Endodermal cell (in vitro differentiated cells): ENCODE data around the gene CDC14A. TPM values are rescaled to one million over a fixed set of nuclear protein-coding genes. Genes with fewer than 3 reads are reported as not detected.

Experiments used
- DNase-seq: peaks from one replicate; pipeline ENCODE4 v3.0.0-alpha.2; 2017
- H3K27ac ChIP-seq: 2 replicates; pipeline ENCODE4 v1.5.1; 2013; ENCODE audit warnings: mild to moderate bottlenecking, low read depth, low read length, moderate library complexity
- H3K27me3 ChIP-seq: 2 replicates; pipeline ENCODE4 v1.6.1; 2013; ENCODE audit warnings: mild to moderate bottlenecking, low read length, moderate library complexity; ENCODE audit not compliant: insufficient read depth, control insufficient read depth, poor library complexity, severe bottlenecking
- H3K36me3 ChIP-seq: 2 replicates; pipeline ENCODE4 v1.7.0; 2013; ENCODE audit warnings: mild to moderate bottlenecking, low read length, moderate library complexity; ENCODE audit not compliant: control insufficient read depth, insufficient read depth
- H3K4me1 ChIP-seq: one replicate; pipeline ENCODE4 v1.7.0; 2013; ENCODE audit warnings: low read length; ENCODE audit not compliant: control insufficient read depth, insufficient read depth
- H3K4me3 ChIP-seq: 2 replicates; pipeline ENCODE4 v1.5.1; 2013; ENCODE audit warnings: mild to moderate bottlenecking, low read length, moderate library complexity
- H3K9ac ChIP-seq: 2 replicates; pipeline ENCODE4 v1.6.1; 2013; ENCODE audit warnings: mild to moderate bottlenecking, low read length, moderate library complexity; ENCODE audit not compliant: poor library complexity, severe bottlenecking; ENCODE audit errors: extremely low read depth
- H3K9me3 ChIP-seq: 2 replicates; pipeline ENCODE4 v1.6.1; 2013; ENCODE audit warnings: mild to moderate bottlenecking, low read length, moderate library complexity; ENCODE audit not compliant: control insufficient read depth
- H3K27ac Mint-ChIP-seq: 2 replicates; pipeline ENCODE4 v1.8.0; 2020; ENCODE audit warnings: mixed read lengths
- H3K27me3 Mint-ChIP-seq: 2 replicates; pipeline ENCODE4 v1.8.0; 2021; ENCODE audit warnings: mild to moderate bottlenecking, mixed read lengths; ENCODE audit not compliant: insufficient read depth
- H3K36me3 Mint-ChIP-seq: 2 replicates; pipeline ENCODE4 v1.8.0; 2020; ENCODE audit warnings: low read depth, mixed read lengths
- H3K4me1 Mint-ChIP-seq: 2 replicates; pipeline ENCODE4 v1.8.0; 2020; ENCODE audit warnings: mixed read lengths
- H3K4me3 Mint-ChIP-seq: 2 replicates; pipeline ENCODE4 v1.8.0; 2020; ENCODE audit warnings: mild to moderate bottlenecking, moderate library complexity, mixed read lengths
- H3K9me3 Mint-ChIP-seq: 2 replicates; pipeline ENCODE4 v1.8.0; 2020; ENCODE audit warnings: mild to moderate bottlenecking, mixed read lengths
- WGBS, 2 experiments: methylation state at CpG; one replicate each; pipeline versions ENCODE4 v1.1.5 to v1.1.7; 2013; ENCODE audit warnings: missing lambda C conversion rate in 2 of 2, mixed read lengths in 1 of 2; ENCODE audit not compliant: insufficient coverage in 1 of 2, insufficient read length in 1 of 2; 5-methylcytosine and 5-hydroxymethylcytosine counted together
- total RNA-seq, 2 donors: library from RNA; stranded (reverse); fragmentation: NEBNext Ultra II Directional in 1 of 2; extraction: Animal tissue kit (Norgen Biotek cat#: 25700) in 1 of 2; gene quantifications; 2 replicates in 1 of 2; 3 replicates in 1 of 2; pipeline ENCODE4 v1.2.1, GENCODE V29; 2021
- TF ChIP-seq, protein P1 (sequence below): fragments of 200-600 bp; sonication (generic); conservative IDR thresholded peaks from 2 replicates; pipeline ENCODE4 v1.5.0; 2021; ENCODE audit warnings: antibody characterized with exemption, mild to moderate bottlenecking

The CDC14A gene
- total RNA-seq, 2 donors from 2014 or later = 14.5 to 17.6 TPM

DNA sequence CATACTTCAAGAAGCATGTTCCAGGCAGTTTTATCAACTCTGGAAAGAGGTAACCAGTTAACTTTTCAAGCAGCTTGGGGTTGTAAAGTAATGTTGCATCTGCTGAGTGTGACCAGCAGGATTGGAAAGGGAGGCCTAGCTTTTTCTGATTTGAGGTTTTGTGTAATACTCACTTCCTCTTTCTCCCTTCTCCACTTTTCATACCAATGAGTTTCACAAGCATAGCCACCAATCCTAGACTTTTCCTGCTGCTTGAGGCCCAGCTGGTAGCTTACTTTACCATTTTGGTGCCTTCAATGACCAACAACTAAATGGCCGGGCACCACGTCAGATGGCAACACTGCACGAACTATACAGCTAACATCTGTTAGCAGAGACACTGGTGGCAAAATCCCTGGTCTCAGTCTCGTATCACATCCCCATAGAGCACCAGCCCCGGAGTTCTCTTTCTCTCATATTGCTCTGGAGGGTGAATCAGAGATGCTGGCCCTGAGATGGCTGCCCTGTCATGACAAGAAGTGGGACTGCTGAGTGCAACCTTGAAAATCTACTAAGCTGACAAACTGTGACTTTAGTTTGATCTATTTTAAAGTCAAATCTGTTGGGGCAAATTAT is 170.8 kb downstream of the CDC14A start:
- 95 to 98% methylated on average over 5 of the region's 5 CpGs for WGBS, 2 experiments
- H3K27ac Mint-ChIP-seq = no peak overlapping the region
- H3K27ac ChIP-seq = no peak overlapping the region

GRCh38 chr1:100524355-100524754 is 172.0 kb downstream of the CDC14A start:
- Histone ChIP-seq H3K9ac (no peak overlapping the region), H3K4me1 (no peaks in the 10 kb centered on the region), H3K36me3 (peaks cover 5% of the 10 kb centered on the region), H3K27ac (no peak overlapping the region), H3K4me3 (no peak overlapping the region), H3K27me3 (no peaks in the 10 kb centered on the region), H3K9me3 (no peaks in the 10 kb centered on the region)
- 91 to 100% methylated on average over 1 to 4 of the region's 4 CpGs for WGBS, 2 experiments
- Mint-ChIP-seq H3K27ac (no peak overlapping the region), H3K9me3 (no peaks in the 10 kb centered on the region), H3K27me3 (peaks cover 3% of the 10 kb centered on the region), H3K36me3 (no peaks in the 10 kb centered on the region), H3K4me3 (no peak overlapping the region), H3K4me1 (no peaks in the 10 kb centered on the region)
- TF ChIP-seq, protein P1, sequence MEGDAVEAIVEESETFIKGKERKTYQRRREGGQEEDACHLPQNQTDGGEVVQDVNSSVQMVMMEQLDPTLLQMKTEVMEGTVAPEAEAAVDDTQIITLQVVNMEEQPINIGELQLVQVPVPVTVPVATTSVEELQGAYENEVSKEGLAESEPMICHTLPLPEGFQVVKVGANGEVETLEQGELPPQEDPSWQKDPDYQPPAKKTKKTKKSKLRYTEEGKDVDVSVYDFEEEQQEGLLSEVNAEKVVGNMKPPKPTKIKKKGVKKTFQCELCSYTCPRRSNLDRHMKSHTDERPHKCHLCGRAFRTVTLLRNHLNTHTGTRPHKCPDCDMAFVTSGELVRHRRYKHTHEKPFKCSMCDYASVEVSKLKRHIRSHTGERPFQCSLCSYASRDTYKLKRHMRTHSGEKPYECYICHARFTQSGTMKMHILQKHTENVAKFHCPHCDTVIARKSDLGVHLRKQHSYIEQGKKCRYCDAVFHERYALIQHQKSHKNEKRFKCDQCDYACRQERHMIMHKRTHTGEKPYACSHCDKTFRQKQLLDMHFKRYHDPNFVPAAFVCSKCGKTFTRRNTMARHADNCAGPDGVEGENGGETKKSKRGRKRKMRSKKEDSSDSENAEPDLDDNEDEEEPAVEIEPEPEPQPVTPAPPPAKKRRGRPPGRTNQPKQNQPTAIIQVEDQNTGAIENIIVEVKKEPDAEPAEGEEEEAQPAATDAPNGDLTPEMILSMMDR = no peak
- no peak for DNase-seq

More for the DNA sequence above, 170.8 kb downstream of the CDC14A start:
- H3K4me1 ChIP-seq = no peaks in the 10 kb centered on the region
- DNase-seq = no peak
- Mint-ChIP-seq H3K4me3 (no peak overlapping the region), H3K9me3 (no peaks in the 10 kb centered on the region), H3K27me3 (peaks cover 3% of the 10 kb centered on the region), H3K4me1 (peaks cover 6% of the 10 kb centered on the region), H3K36me3 (no peaks in the 10 kb centered on the region)
- H3K36me3 ChIP-seq = peaks cover 5% of the 10 kb centered on the region
- H3K9me3 ChIP-seq = no peaks in the 10 kb centered on the region
- no peaks in the 10 kb centered on the region for H3K27me3 ChIP-seq
- no peak overlapping the region for H3K9ac ChIP-seq
- TF ChIP-seq, protein P1 = no peak
- no peak overlapping the region for H3K4me3 ChIP-seq

DNA sequence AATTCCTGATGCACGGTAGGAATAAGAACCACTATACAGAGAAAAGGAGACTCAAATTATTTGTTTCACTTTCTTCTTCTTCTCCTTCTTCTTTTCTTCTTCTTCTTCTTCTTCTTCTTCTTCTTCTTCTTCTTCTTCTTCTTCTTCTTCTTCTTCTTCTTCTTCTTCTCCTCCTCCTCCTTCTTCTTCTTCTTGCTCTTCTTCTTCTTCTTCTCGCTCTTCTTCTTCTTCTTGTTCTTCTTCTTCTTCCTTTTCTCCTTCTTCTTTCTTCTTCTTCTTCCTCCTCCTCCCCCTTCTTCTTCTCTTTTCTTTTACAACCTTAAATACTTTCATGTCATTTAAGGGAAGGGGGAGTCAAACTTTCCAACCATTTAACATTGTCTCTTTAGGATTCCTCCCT is 174.6 kb downstream of the CDC14A start:
- H3K36me3 Mint-ChIP-seq = no peaks in the 10 kb centered on the region
- Histone ChIP-seq H3K4me1 (no peaks in the 10 kb centered on the region), H3K9ac (no peak overlapping the region), H3K27ac (no peak overlapping the region), H3K9me3 (no peaks in the 10 kb centered on the region), H3K4me3 (no peak overlapping the region), H3K27me3 (no peaks in the 10 kb centered on the region), H3K36me3 (peaks cover under 1% of the 10 kb centered on the region)
- TF ChIP-seq, protein P1 = no peak
- DNase-seq = no peak
- no peaks in the 10 kb centered on the region for H3K4me1 Mint-ChIP-seq
- H3K9me3 Mint-ChIP-seq = no peaks in the 10 kb centered on the region
- WGBS, 2 experiments = 92 to 97% methylated on average over 2 of the region's 2 CpGs
- peaks cover 3% of the 10 kb centered on the region for H3K27me3 Mint-ChIP-seq
- H3K4me3 Mint-ChIP-seq = no peak overlapping the region
- no peak overlapping the region for H3K27ac Mint-ChIP-seq
